Omental fat pad (tissue), 4 donors: Measurements from ENCODE around the gene PDZD7. TPM values are rescaled to one million over a fixed set of nuclear protein-coding genes. Genes with fewer than 3 reads are reported as not detected.
A peak's percentile ranks its signal among the peaks of the same experiment; 100 is the strongest.

Experiments used
- ATAC-seq: fragments of 150-250 bp; one replicate; pipeline ENCODE4 v1.9.1; 2016; ENCODE audit warnings: mild to moderate bottlenecking, moderate library complexity; ENCODE audit not compliant: low FRiP score
- DNase-seq: peaks from one replicate; pipeline ENCODE4 v3.0.0-alpha.2; 2019; ENCODE audit warnings: low spot score
- CTCF ChIP-seq, 3 donors: fragments of 450-650 bp; IDR thresholded peaks; one replicate each; pipeline ENCODE4 v1.5.1; 2016 to 2017; ENCODE audit warnings: antibody characterized with exemption in 3 of 3, mild to moderate bottlenecking in 3 of 3, moderate library complexity in 2 of 3
- total RNA-seq, 4 donors: library from RNA; depleted of rRNA; stranded (reverse); fragments of >200 nt; gene quantifications; one replicate each; pipeline ENCODE4 v1.1.0, GENCODE V29; 2016

The PDZD7 gene
- total RNA-seq, 4 donors from 2014 or later = 0.12 to 3.3 (median 0.30) TPM

- peak; percentile 71 for DNase-seq
- no peak for TF ChIP-seq CTCF (IDR thresholded peaks at IDR 0.05)
- ATAC-seq = peak; percentile 37
Observed at GRCh38 chr10:101000915-101001658, 29.8 kb downstream of the PDZD7 start.

- DNase-seq (no peak), ATAC-seq (no peak)
- TF ChIP-seq CTCF (IDR thresholded peaks at IDR 0.05) = no peak
Observed at GRCh38 chr10:101000127-101000914, 30.6 kb downstream of the PDZD7 start.

GRCh38 chr10:100999742-101000126 lies 31.2 kb downstream of the PDZD7 start, which contains the start of gene LZTS2:
Gene LZTS2, plus strand, starts transcription at chr10:100999808. Its CDS starts 2,731 bp downstream, at chr10:101002539.
- ATAC-seq = no peak
- no peak for DNase-seq

GRCh38 chr10:100998991-100999741 lies 31.8 kb downstream of the PDZD7 start:
- peak; percentile 76 for ATAC-seq
- TF ChIP-seq CTCF (IDR thresholded peaks at IDR 0.05) = peak in 2 of 3 donors; percentile 92 to 95
- no peak for DNase-seq

More at GRCh38 chr10:100999742-101000126, 31.2 kb downstream of the PDZD7 start, which contains the start of gene LZTS2:
- no peak for TF ChIP-seq CTCF (IDR thresholded peaks at IDR 0.05)

- no peak for TF ChIP-seq CTCF (IDR thresholded peaks at IDR 0.05)
- ATAC-seq = peak; percentile 29
- DNase-seq = no peak
Observed at GRCh38 chr10:100998183-100998990, 32.5 kb downstream of the PDZD7 start.
